A549 (cell line): Measurements from ENCODE around the gene EHD3.

Experiments used
- CEBPB ChIP-seq, 2 experiments: fragments of >200 bp in 1 of 2; sonication (Bioruptor Twin) in 1 of 2; formaldehyde crosslinking in 1 of 2; IDR thresholded peaks; 2 replicates each; pipeline ENCODE4 v1.6.1; 2012 to 2016
- CTCF ChIP-seq: fragments of >200 bp; sonication (Bioruptor Twin); formaldehyde crosslinking; IDR thresholded peaks from 3 replicates; pipeline ENCODE4 v1.5.1; 2016
- MAX ChIP-seq: IDR thresholded peaks from 2 replicates; pipeline ENCODE4 v1.6.1; 2012
- NR3C1 ChIP-seq: fragments of >200 bp; sonication (Bioruptor Twin); formaldehyde crosslinking; IDR thresholded peaks from 3 replicates; pipeline ENCODE4 v1.6.1; 2017
- REST ChIP-seq: fragments of 200-600 bp; sonication (generic); IDR thresholded peaks from 2 replicates; pipeline ENCODE4 v1.6.1; 2016; ENCODE audit warnings: antibody characterized with exemption, mild to moderate bottlenecking, moderate library complexity
- SMC3 ChIP-seq: fragments of >200 bp; sonication (Bioruptor Twin); formaldehyde crosslinking; IDR thresholded peaks from 3 replicates; pipeline ENCODE4 v1.6.1; 2018; ENCODE audit warnings: inconsistent platforms
- USF2 ChIP-seq: fragments of 450-650 bp; IDR thresholded peaks from 2 replicates; pipeline ENCODE4 v1.6.1; 2014; ENCODE audit warnings: antibody characterized with exemption

GRCh38 chr2:31192396-31192795 is 41.6 kb upstream of the EHD3 start:
- TF ChIP-seq REST (no peak), MAX (no peak), NR3C1 (no peak), CTCF (no peak), SMC3 (no peak), USF2 (no peak), CEBPB (IDR thresholded peaks at IDR 0.05) (no peak)
